ENCODE measurements around the gene HCFC1. TPM values are rescaled to one million over a fixed set of nuclear protein-coding genes. Genes with fewer than 3 reads are reported as not detected.

The HCFC1 gene
- total and polyA plus RNA-seq, 2 of the 8 experiments (the other 6 are each of a cell fraction or from before 2014, with no cell fraction given), result 24.9 to 117 TPM

- TF ChIP-seq TEAD4 (IDR thresholded peaks at IDR 0.05; ENCODE audit: low read depth, low read length), result no peak
- TF ChIP-seq EGR1 (IDR thresholded peaks at IDR 0.05; ENCODE audit: borderline replicate concordance, low read depth, low read length), result no peak
- no peak for TF ChIP-seq CHD1 (IDR thresholded peaks at IDR 0.05; ENCODE audit: low read depth, low read length)
- no peak for TF ChIP-seq CHD2 (IDR thresholded peaks at IDR 0.05; ENCODE audit: low read length)
- TF ChIP-seq SIX5 (IDR thresholded peaks at IDR 0.05; ENCODE audit: low read depth, low read length), result no peak
- TF ChIP-seq TCF12 (IDR thresholded peaks at IDR 0.05; ENCODE audit: low read depth, low read length), result no peak
- TF ChIP-seq MAFK (IDR thresholded peaks at IDR 0.05; ENCODE audit: low read depth, low read length), result no peak
- TF ChIP-seq E2F6 (IDR thresholded peaks at IDR 0.05), result no peak
- H3K4me3 ChIP-seq (ENCODE audit: extremely low read depth in 1 of 4, insufficient read depth in 2 of 4, low read depth in 3 of 4, low read length in 4 of 4), result peak overlapping the region; percentile 26 to 77 (median 52); a peak in 7 of 8 replicates
- H4K91ac ChIP-seq (replicated peaks; ENCODE audit: insufficient read length, low read length), result peak overlapping the region; percentile 74
- FAIRE-seq (no peak), DNase-seq (ENCODE audit: low read depth in 1 of 2, low spot score in 2 of 2) (no peak)
- no peaks in the 10 kb centered on the region; the same call in 1 of the 2 replicates for H3K79me1 ChIP-seq (ENCODE audit: low read depth, low read length)
- POLR2A ChIA-PET (ENCODE audit: partially characterized antibody), result interaction anchor here (1.0 to 14.9 kb wide), 10 partner anchors 12 to 160 kb away, joined by 3 to 231 read pairs (median 8); partner anchors contain the start of genes HCFC1, NAA10, RENBP and TMEM187
- peaks cover 0 to 3% of the 10 kb centered on the region in 2 experiments; a peak in 1 of 4 replicates for H3K79me2 ChIP-seq (ENCODE audit: control insufficient read depth in 1 of 2, insufficient read depth in 2 of 2, low read length in 2 of 2)
- peaks cover 15% of the 10 kb centered on the region; the same call in 1 of the 2 replicates for H3K23me2 ChIP-seq (ENCODE audit: low read depth, low read length)
- H4K8ac ChIP-seq (ENCODE audit: extremely low read depth, insufficient read depth, low read length), result 0 out of 2 replicates have a peak overlapping the region, but pooled peaks have one; percentile 25
- H3K4me1 ChIP-seq (replicated peaks in 1 of 4; ENCODE audit: control insufficient read depth in 3 of 4, insufficient read depth in 4 of 4, low read length in 3 of 4), result peaks cover 3 to 18% (median 12%) of the 10 kb centered on the region in 4 experiments
- no peak overlapping the region for H3K56ac ChIP-seq (replicated peaks; ENCODE audit: insufficient read length, low read depth, low read length)
- H3K36me3 ChIP-seq (ENCODE audit: control insufficient read depth in 2 of 4, insufficient read depth in 4 of 4, low read length in 3 of 4), result peaks cover 0 to 5% (median 2%) of the 10 kb centered on the region in 4 experiments; a peak in 2 of 8 replicates
- WGBS, 2 experiments (ENCODE audit: extremely low coverage in 1 of 2, insufficient coverage in 1 of 2, insufficient read length in 1 of 2, insufficient replicate concordance in 2 of 2, low coverage in 1 of 2, low lambda C conversion rate in 2 of 2, missing lambda C conversion rate in 1 of 2), result 17% methylated on average over 3 of the region's 4 CpGs; no CpG with 5 or more reads in 1 of the 2 experiments
- H3K23ac ChIP-seq (ENCODE audit: insufficient read length), result no peak overlapping the region
- H2BK15ac ChIP-seq (ENCODE audit: low read length), result no peak overlapping the region; the same call in 1 of the 2 replicates
- no peaks in the 10 kb centered on the region for H3K27me3 ChIP-seq (replicated peaks in 1 of 4; ENCODE audit: control insufficient read depth in 3 of 4, extremely low read depth in 1 of 4, insufficient read depth in 3 of 4, low read length in 3 of 4)
- H4K5ac ChIP-seq (ENCODE audit: insufficient read length, low read depth, low read length), result peak overlapping the region; percentile 43
- no peak overlapping the region for H3K14ac ChIP-seq (ENCODE audit: insufficient read length)
- H3K4me2 ChIP-seq (ENCODE audit: insufficient read depth in 1 of 2, low read depth in 2 of 2, low read length in 2 of 2), result peak overlapping the region; percentile 88 to 94
- H3K27ac ChIP-seq (ENCODE audit: low read depth, low read length), result no peak overlapping the region
- H4K20me1 ChIP-seq (replicated peaks in 1 of 2; ENCODE audit: control insufficient read depth in 1 of 2, insufficient read depth in 2 of 2, low read length in 2 of 2), result peaks cover 0 to 2% of the 10 kb centered on the region in 2 experiments
- H2BK12ac ChIP-seq (ENCODE audit: low read depth, low read length), result no peak overlapping the region
- peak overlapping the region; percentile 19; the same call in 1 of the 2 replicates for H3K18ac ChIP-seq (ENCODE audit: extremely low read depth, low read length)
- H2AK5ac ChIP-seq (ENCODE audit: low read depth, low read length), result no peak overlapping the region
- no peak overlapping the region for H2BK20ac ChIP-seq (ENCODE audit: low read length)
- no peak overlapping the region for H3K4ac ChIP-seq (replicated peaks; ENCODE audit: insufficient read length, low read depth, low read length)
- no peaks in the 10 kb centered on the region for H3K9me3 ChIP-seq (ENCODE audit: insufficient read depth in 2 of 2, low read depth in 1 of 2, low read length in 1 of 2)
- H2AFZ ChIP-seq (ENCODE audit: low read length), result no peak overlapping the region
- H2BK120ac ChIP-seq (replicated peaks; ENCODE audit: low read depth, low read length), result no peak overlapping the region
- H2BK5ac ChIP-seq (ENCODE audit: low read depth, low read length), result peak overlapping the region; percentile 63; the same call in 1 of the 2 replicates
- no peak overlapping the region for H3K9ac ChIP-seq (replicated peaks in 1 of 4; ENCODE audit: extremely low read depth in 1 of 4, low read depth in 3 of 4, low read length in 3 of 4)
- CTCF ChIA-PET (ENCODE audit: partially characterized antibody), result interaction anchor here (0.6 to 19.6 kb wide), 7 partner anchors 10 to 172 kb away, joined by 3 to 272 read pairs (median 4); partner anchors contain the start of gene RENBP
Measured at GRCh38 chrX:153926552-153926857, 45.1 kb downstream of the HCFC1 start.
